Measurements from ENCODE around the gene EVI5.

- TF ChIP-seq CTCF (IDR thresholded peaks at IDR 0.05) (no peak), EZH2phosphoT487 (IDR thresholded peaks at IDR 0.05) (no peak)
Observed at GRCh38 chr1:92488416-92488815, 296.5 kb downstream of the EVI5 start.

Data from neural progenitor cell (in vitro differentiated cells).